ENCODE data around the gene TTC23. TPM values are rescaled to one million over a fixed set of nuclear protein-coding genes. Genes with fewer than 3 reads are reported as not detected.
"Not testable (repeated sequence)": the region's sequence is repeated elsewhere in the genome, so short reads cannot be mapped to it uniquely, and the experiment has no call there.

The TTC23 gene
- total RNA-seq, 1 donor: 21.7 TPM

DNA sequence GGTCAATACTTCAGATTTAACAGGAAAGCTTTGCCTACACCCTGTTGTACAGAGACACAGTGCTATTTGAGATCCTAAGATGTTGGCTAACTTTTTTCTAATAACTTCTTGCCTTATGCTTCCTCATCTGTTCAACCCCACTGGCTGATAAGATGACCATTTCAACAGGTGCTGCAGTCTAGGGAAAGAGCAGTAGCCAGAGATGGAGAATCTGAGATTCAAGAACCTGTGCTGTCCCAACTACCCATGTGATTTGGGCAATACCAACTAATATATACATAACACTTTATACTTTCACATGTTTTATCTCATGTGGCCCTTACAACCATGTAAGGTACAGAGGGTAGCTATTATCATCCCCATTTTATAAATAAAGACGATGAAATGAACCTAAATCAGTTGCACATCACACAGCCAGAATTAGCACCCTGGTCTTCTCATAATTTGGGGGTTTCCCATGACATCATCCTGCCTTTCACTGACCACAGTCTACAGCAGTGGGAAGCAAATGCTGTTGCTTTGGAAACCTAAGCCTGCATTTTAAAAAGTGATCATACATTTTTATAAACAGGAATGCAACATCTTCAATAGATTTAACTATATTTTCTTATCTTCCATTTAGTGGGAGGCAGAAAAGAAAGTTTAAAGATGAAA is 9.7 kb downstream of the TTC23 start:
- Histone ChIP-seq H3K27ac (ENCODE audit: low read depth, low read length) (peak overlapping the region; percentile 51), H3K79me2 (ENCODE audit: insufficient read depth, low read length) (peaks cover 32% of the 10 kb centered on the region), H2AFZ (ENCODE audit: low read length) (no peak overlapping the region), H3K9me3 (ENCODE audit: low read depth, low read length) (no peaks in the 10 kb centered on the region), H3K27me3 (ENCODE audit: insufficient read depth, low read length) (no peaks in the 10 kb centered on the region), H4K20me1 (ENCODE audit: insufficient read depth, low read length) (peaks cover 2% of the 10 kb centered on the region), H3K4me3 (ENCODE audit: insufficient read depth, low read length) (no peak overlapping the region), H3K36me3 (ENCODE audit: insufficient read depth, low read length) (peaks cover 11% of the 10 kb centered on the region), H3K4me2 (ENCODE audit: insufficient read depth, low read length) (no peak overlapping the region), H3K4me1 (ENCODE audit: insufficient read depth, low read length) (peaks cover 6% of the 10 kb centered on the region)
- TF ChIP-seq, protein P1, sequence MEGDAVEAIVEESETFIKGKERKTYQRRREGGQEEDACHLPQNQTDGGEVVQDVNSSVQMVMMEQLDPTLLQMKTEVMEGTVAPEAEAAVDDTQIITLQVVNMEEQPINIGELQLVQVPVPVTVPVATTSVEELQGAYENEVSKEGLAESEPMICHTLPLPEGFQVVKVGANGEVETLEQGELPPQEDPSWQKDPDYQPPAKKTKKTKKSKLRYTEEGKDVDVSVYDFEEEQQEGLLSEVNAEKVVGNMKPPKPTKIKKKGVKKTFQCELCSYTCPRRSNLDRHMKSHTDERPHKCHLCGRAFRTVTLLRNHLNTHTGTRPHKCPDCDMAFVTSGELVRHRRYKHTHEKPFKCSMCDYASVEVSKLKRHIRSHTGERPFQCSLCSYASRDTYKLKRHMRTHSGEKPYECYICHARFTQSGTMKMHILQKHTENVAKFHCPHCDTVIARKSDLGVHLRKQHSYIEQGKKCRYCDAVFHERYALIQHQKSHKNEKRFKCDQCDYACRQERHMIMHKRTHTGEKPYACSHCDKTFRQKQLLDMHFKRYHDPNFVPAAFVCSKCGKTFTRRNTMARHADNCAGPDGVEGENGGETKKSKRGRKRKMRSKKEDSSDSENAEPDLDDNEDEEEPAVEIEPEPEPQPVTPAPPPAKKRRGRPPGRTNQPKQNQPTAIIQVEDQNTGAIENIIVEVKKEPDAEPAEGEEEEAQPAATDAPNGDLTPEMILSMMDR (IDR thresholded peaks at IDR 0.05; ENCODE audit: extremely low read depth, low read depth, low read length): no peak
- no peak for DNase-seq (ENCODE audit: insufficient read length, low spot score, missing footprints)

DNA sequence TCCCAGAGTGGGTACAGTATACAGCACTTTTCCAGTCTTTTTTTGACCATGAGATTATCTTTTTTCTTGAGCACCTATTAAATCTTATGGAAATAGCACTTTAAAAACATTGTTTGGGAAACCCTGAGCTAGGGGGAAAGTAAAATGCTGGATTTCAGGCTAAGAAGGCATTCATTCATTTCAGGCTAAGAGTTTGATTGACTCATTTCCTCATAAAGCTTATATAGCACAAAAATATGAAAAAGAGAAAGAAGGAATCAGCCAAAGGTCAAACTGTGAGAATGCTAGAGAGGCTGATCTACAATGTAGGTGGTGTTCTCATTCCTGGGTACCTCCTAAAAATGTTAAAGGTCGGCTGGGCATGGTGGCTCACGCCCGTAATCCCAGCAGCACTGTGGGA is 10.5 kb downstream of the TTC23 start:
- peak; percentile 52 for DNase-seq (ENCODE audit: insufficient read length, low spot score, missing footprints)
- peaks cover 6% of the 10 kb centered on the region for H3K4me1 ChIP-seq (ENCODE audit: insufficient read depth, low read length)

GRCh38 chr15:99234160-99234559 is 15.2 kb downstream of the TTC23 start:
- H3K4me2 ChIP-seq (ENCODE audit: insufficient read depth, low read length); H3K27me3 ChIP-seq (ENCODE audit: insufficient read depth, low read length); H3K4me1 ChIP-seq (ENCODE audit: insufficient read depth, low read length); H3K36me3 ChIP-seq (ENCODE audit: insufficient read depth, low read length); H3K27ac ChIP-seq (ENCODE audit: low read depth, low read length); H4K20me1 ChIP-seq (ENCODE audit: insufficient read depth, low read length); DNase-seq (ENCODE audit: insufficient read length, low spot score, missing footprints); H2AFZ ChIP-seq (ENCODE audit: low read length); H3K9me3 ChIP-seq (ENCODE audit: low read depth, low read length); H3K4me3 ChIP-seq (ENCODE audit: insufficient read depth, low read length): not testable (repeated sequence)
- peaks cover 11% of the 10 kb centered on the region for H3K79me2 ChIP-seq (ENCODE audit: insufficient read depth, low read length)

More for the DNA sequence above, 10.5 kb downstream of the TTC23 start:
- H3K79me2 ChIP-seq (ENCODE audit: insufficient read depth, low read length): peaks cover 32% of the 10 kb centered on the region
- H3K4me3 ChIP-seq (ENCODE audit: insufficient read depth, low read length): no peak overlapping the region
- H3K9me3 ChIP-seq (ENCODE audit: low read depth, low read length): no peaks in the 10 kb centered on the region
- peaks cover 2% of the 10 kb centered on the region for H4K20me1 ChIP-seq (ENCODE audit: insufficient read depth, low read length)
- H2AFZ ChIP-seq (ENCODE audit: low read length): no peak overlapping the region
- peaks cover 11% of the 10 kb centered on the region for H3K36me3 ChIP-seq (ENCODE audit: insufficient read depth, low read length)
- no peak overlapping the region for H3K27ac ChIP-seq (ENCODE audit: low read depth, low read length)
- no peak overlapping the region for H3K4me2 ChIP-seq (ENCODE audit: insufficient read depth, low read length)
- no peaks in the 10 kb centered on the region for H3K27me3 ChIP-seq (ENCODE audit: insufficient read depth, low read length)
- TF ChIP-seq, protein P1 (IDR thresholded peaks at IDR 0.05; ENCODE audit: extremely low read depth, low read depth, low read length): no peak

DNA sequence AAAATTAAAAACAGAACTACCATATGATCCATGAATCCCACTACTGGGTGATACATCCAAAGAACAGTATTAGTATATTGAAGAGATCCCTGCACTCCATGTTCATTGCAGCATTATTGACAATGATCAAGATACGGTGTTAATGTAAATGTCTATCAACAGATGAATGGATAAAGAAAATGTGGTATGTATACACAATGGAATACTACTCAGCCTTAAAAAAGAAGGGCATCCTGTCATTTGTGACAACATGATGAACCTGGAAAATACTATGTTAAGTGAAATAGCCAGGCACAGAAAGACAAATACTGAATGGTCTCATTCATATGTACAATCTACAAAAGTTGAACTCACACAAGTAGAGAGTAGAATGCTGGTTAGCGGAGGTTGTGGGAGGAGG is 16.6 kb downstream of the TTC23 start:
- H3K27me3 ChIP-seq (ENCODE audit: insufficient read depth, low read length): no peaks in the 10 kb centered on the region
- H3K4me2 ChIP-seq (ENCODE audit: insufficient read depth, low read length): no peak overlapping the region
- peaks cover 11% of the 10 kb centered on the region for H3K36me3 ChIP-seq (ENCODE audit: insufficient read depth, low read length)
- H3K79me2 ChIP-seq (ENCODE audit: insufficient read depth, low read length): peaks cover 6% of the 10 kb centered on the region
- no peaks in the 10 kb centered on the region for H3K9me3 ChIP-seq (ENCODE audit: low read depth, low read length)
- TF ChIP-seq, protein P1 (IDR thresholded peaks at IDR 0.05; ENCODE audit: extremely low read depth, low read depth, low read length): no peak
- H2AFZ ChIP-seq (ENCODE audit: low read length): no peak overlapping the region
- no peak for DNase-seq (ENCODE audit: insufficient read length, low spot score, missing footprints)
- H4K20me1 ChIP-seq (ENCODE audit: insufficient read depth, low read length): no peaks in the 10 kb centered on the region
- H3K4me1 ChIP-seq (ENCODE audit: insufficient read depth, low read length): no peaks in the 10 kb centered on the region
- H3K4me3 ChIP-seq (ENCODE audit: insufficient read depth, low read length): no peak overlapping the region
- no peak overlapping the region for H3K27ac ChIP-seq (ENCODE audit: low read depth, low read length)

All from osteoblast (primary cell).